KMS-11 (cell line): Measurements from ENCODE around the gene PPCDC.

Experiments used
- H2AFZ ChIP-seq: fragments of 200-600 bp; sonication (generic); 2 replicates; pipeline ENCODE4 v1.6.1; 2016; ENCODE audit warnings: antibody characterized with exemption, mixed run types, low read depth
- H3K27ac ChIP-seq: fragments of 200-600 bp; sonication (generic); 2 replicates; pipeline ENCODE4 v1.6.1; 2016; ENCODE audit warnings: mild to moderate bottlenecking, mixed run types
- H3K27me3 ChIP-seq: fragments of 200-600 bp; sonication (generic); 2 replicates; pipeline ENCODE4 v1.6.1; 2017; ENCODE audit warnings: mild to moderate bottlenecking, low read depth, mixed run types, moderate library complexity; ENCODE audit not compliant: insufficient read depth
- H3K36me3 ChIP-seq: fragments of 200-600 bp; sonication (generic); 2 replicates; pipeline ENCODE4 v1.6.1; 2017; ENCODE audit warnings: mild to moderate bottlenecking, mixed run types; ENCODE audit not compliant: insufficient read depth
- H3K4me1 ChIP-seq: fragments of 200-600 bp; sonication (generic); 2 replicates; pipeline ENCODE4 v1.6.1; 2016; ENCODE audit warnings: mild to moderate bottlenecking, low read depth, mixed run types; ENCODE audit not compliant: poor library complexity, severe bottlenecking
- H3K4me2 ChIP-seq: fragments of 200-600 bp; sonication (generic); 2 replicates; pipeline ENCODE4 v1.7.0; 2016; ENCODE audit warnings: mild to moderate bottlenecking, mixed run types
- H3K4me3 ChIP-seq: fragments of 200-600 bp; sonication (generic); IDR thresholded peaks from 2 replicates; pipeline ENCODE4 v1.6.1; 2017; ENCODE audit warnings: low read depth, low read length, mixed read lengths; ENCODE audit not compliant: insufficient read depth
- H3K79me2 ChIP-seq: fragments of 200-600 bp; sonication (generic); 2 replicates; pipeline ENCODE4 v1.6.1; 2016; ENCODE audit warnings: low read depth, mixed run types; ENCODE audit not compliant: insufficient read depth
- H3K9ac ChIP-seq: fragments of 200-600 bp; sonication (generic); 2 replicates; pipeline ENCODE4 v1.6.1; 2016; ENCODE audit warnings: mild to moderate bottlenecking, mixed run types
- H4K20me1 ChIP-seq: fragments of 200-600 bp; sonication (generic); 2 replicates; pipeline ENCODE4 v1.6.1; 2016; ENCODE audit warnings: mild to moderate bottlenecking, mixed run types; ENCODE audit not compliant: insufficient read depth
- TF ChIP-seq, protein P1 (sequence below): fragments of 200-600 bp; sonication (generic); conservative IDR thresholded peaks from 2 replicates; pipeline ENCODE4 v1.6.1; 2017; ENCODE audit warnings: low read depth, mild to moderate bottlenecking, antibody characterized with exemption, low read length, moderate library complexity, mixed read lengths

PPCDC gene

GRCh38 chr15:75048394-75048793 is 25.0 kb downstream of the PPCDC start:
- Histone ChIP-seq H2AFZ (no peak overlapping the region), H4K20me1 (no peaks in the 10 kb centered on the region), H3K4me3 (no peak overlapping the region), H3K27ac (no peak overlapping the region; the same call in 1 of the 2 replicates), H3K4me2 (no peak overlapping the region; the same call in 1 of the 2 replicates), H3K36me3 (no peaks in the 10 kb centered on the region), H3K9ac (no peak overlapping the region), H3K79me2 (no peaks in the 10 kb centered on the region), H3K4me1 (peaks cover 59% of the 10 kb centered on the region), H3K27me3 (no peaks in the 10 kb centered on the region)
- TF ChIP-seq, protein P1, sequence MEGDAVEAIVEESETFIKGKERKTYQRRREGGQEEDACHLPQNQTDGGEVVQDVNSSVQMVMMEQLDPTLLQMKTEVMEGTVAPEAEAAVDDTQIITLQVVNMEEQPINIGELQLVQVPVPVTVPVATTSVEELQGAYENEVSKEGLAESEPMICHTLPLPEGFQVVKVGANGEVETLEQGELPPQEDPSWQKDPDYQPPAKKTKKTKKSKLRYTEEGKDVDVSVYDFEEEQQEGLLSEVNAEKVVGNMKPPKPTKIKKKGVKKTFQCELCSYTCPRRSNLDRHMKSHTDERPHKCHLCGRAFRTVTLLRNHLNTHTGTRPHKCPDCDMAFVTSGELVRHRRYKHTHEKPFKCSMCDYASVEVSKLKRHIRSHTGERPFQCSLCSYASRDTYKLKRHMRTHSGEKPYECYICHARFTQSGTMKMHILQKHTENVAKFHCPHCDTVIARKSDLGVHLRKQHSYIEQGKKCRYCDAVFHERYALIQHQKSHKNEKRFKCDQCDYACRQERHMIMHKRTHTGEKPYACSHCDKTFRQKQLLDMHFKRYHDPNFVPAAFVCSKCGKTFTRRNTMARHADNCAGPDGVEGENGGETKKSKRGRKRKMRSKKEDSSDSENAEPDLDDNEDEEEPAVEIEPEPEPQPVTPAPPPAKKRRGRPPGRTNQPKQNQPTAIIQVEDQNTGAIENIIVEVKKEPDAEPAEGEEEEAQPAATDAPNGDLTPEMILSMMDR, result no peak

GRCh38 chr15:75049392-75049791 is 26.0 kb downstream of the PPCDC start:
- no peak overlapping the region for H3K4me3 ChIP-seq
- no peak overlapping the region for H3K27ac ChIP-seq
- no peaks in the 10 kb centered on the region for H3K36me3 ChIP-seq
- TF ChIP-seq, protein P1, result no peak
- H4K20me1 ChIP-seq, result no peaks in the 10 kb centered on the region
- no peaks in the 10 kb centered on the region for H3K27me3 ChIP-seq
- H3K79me2 ChIP-seq, result no peaks in the 10 kb centered on the region
- no peak overlapping the region for H3K9ac ChIP-seq
- peaks cover 59% of the 10 kb centered on the region for H3K4me1 ChIP-seq
- H2AFZ ChIP-seq, result no peak overlapping the region
- no peak overlapping the region for H3K4me2 ChIP-seq

- no peak overlapping the region for H2AFZ ChIP-seq
- no peak overlapping the region for H3K9ac ChIP-seq
- H3K27ac ChIP-seq, result no peak overlapping the region
- no peaks in the 10 kb centered on the region for H3K27me3 ChIP-seq
- H3K79me2 ChIP-seq, result no peaks in the 10 kb centered on the region
- H4K20me1 ChIP-seq, result no peaks in the 10 kb centered on the region
- H3K4me2 ChIP-seq, result no peak overlapping the region
- H3K36me3 ChIP-seq, result no peaks in the 10 kb centered on the region
- TF ChIP-seq, protein P1, result no peak
- peaks cover 59% of the 10 kb centered on the region for H3K4me1 ChIP-seq
- H3K4me3 ChIP-seq, result no peak overlapping the region
These were observed 26.9 kb downstream of the PPCDC start for GRCh38 chr15:75050283-75050682.

GRCh38 chr15:75051191-75051608 is 27.8 kb downstream of the PPCDC start:
- H3K4me1 ChIP-seq, result peaks cover 59% of the 10 kb centered on the region
- TF ChIP-seq, protein P1, result no peak
- H2AFZ ChIP-seq, result no peak overlapping the region
- no peaks in the 10 kb centered on the region for H3K79me2 ChIP-seq
- H3K36me3 ChIP-seq, result no peaks in the 10 kb centered on the region
- H3K9ac ChIP-seq, result no peak overlapping the region
- H3K4me2 ChIP-seq, result no peak overlapping the region
- H3K27ac ChIP-seq, result no peak overlapping the region
- H3K27me3 ChIP-seq, result no peaks in the 10 kb centered on the region
- H3K4me3 ChIP-seq, result no peak overlapping the region
- H4K20me1 ChIP-seq, result no peaks in the 10 kb centered on the region

DNA sequence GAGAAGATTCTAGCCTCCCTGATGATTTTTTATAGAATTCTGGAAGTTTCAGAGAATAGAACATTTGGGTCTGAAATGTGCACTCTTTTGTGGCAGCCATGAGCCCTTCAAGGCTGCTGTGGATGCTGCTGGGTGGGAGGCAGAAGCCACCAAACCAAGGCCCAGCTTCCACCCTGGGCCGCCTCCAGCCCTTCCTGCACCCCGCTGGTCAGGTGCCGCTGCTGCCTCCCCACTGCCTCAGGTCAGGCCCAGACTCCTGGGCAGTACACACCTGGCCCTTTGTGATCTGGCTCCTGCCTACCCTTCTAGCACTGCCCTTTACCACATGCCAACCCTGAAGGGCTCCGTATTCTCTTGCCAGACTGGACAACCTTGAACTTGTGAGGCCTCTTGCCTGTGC is 28.3 kb downstream of the PPCDC start:
- Histone ChIP-seq H3K27me3 (no peaks in the 10 kb centered on the region), H3K9ac (no peak overlapping the region), H3K36me3 (no peaks in the 10 kb centered on the region), H3K4me2 (no peak overlapping the region), H4K20me1 (no peaks in the 10 kb centered on the region), H3K4me3 (no peak overlapping the region), H3K79me2 (no peaks in the 10 kb centered on the region), H3K27ac (no peak overlapping the region), H3K4me1 (peaks cover 59% of the 10 kb centered on the region), H2AFZ (no peak overlapping the region)
- TF ChIP-seq, protein P1, result no peak
